NK-92 (cell line): ENCODE measurements around the gene CFAP299.

Experiments used
- DNase-seq: peaks from one replicate; lab custom pipeline; 2025; ENCODE audit not compliant: unreplicated experiment; lab: John Stamatoyannopoulos, UW

CFAP299 gene

GRCh38 chr4:80911458-80911857 lies 575.9 kb downstream of the CFAP299 start:
- no peak for DNase-seq

GRCh38 chr4:80912350-80912749 lies 576.8 kb downstream of the CFAP299 start:
- DNase-seq, result no peak

- DNase-seq, result no peak
These were observed 577.9 kb downstream of the CFAP299 start for GRCh38 chr4:80913381-80913780.

GRCh38 chr4:80916770-80917169 lies 581.2 kb downstream of the CFAP299 start:
- DNase-seq, result no peak

- DNase-seq, result no peak
These were observed 582.5 kb downstream of the CFAP299 start for GRCh38 chr4:80918004-80918403.

- DNase-seq, result no peak
These were observed 585.9 kb downstream of the CFAP299 start for GRCh38 chr4:80921441-80921840.

- DNase-seq, result no peak
These were observed 587.4 kb downstream of the CFAP299 start for GRCh38 chr4:80922941-80923340.

GRCh38 chr4:80925293-80925692 lies 589.8 kb downstream of the CFAP299 start:
- no peak for DNase-seq

- no peak for DNase-seq
These were observed 590.9 kb downstream of the CFAP299 start for GRCh38 chr4:80926446-80926845.

- DNase-seq, result no peak
These were observed 591.4 kb downstream of the CFAP299 start for GRCh38 chr4:80926891-80927290.

- DNase-seq, result no peak
These were observed 591.9 kb downstream of the CFAP299 start for GRCh38 chr4:80927420-80927819.

- DNase-seq, result no peak
These were observed 596.1 kb downstream of the CFAP299 start for GRCh38 chr4:80931631-80932081.

- no peak for DNase-seq
These were observed 612.6 kb downstream of the CFAP299 start for GRCh38 chr4:80948141-80948540.

- no peak for DNase-seq
These were observed 613.5 kb downstream of the CFAP299 start for GRCh38 chr4:80948995-80949394.

GRCh38 chr4:80956421-80956820 lies 620.9 kb downstream of the CFAP299 start:
- no peak for DNase-seq

GRCh38 chr4:80963051-80963450 lies 627.5 kb downstream of the CFAP299 start:
- no peak for DNase-seq

- DNase-seq, result no peak
These were observed 631.8 kb downstream of the CFAP299 start for GRCh38 chr4:80967346-80967745.

- no peak for DNase-seq
These were observed 644.7 kb downstream of the CFAP299 start for GRCh38 chr4:80980239-80980638.

GRCh38 chr4:80986011-80986410 lies 650.5 kb downstream of the CFAP299 start:
- DNase-seq, result no peak

- DNase-seq, result no peak
These were observed 654.5 kb downstream of the CFAP299 start for GRCh38 chr4:80989921-80990544.

- no peak for DNase-seq
These were observed 655.3 kb downstream of the CFAP299 start for GRCh38 chr4:80990851-80991250.

- DNase-seq, result no peak
These were observed 664.4 kb downstream of the CFAP299 start for GRCh38 chr4:80999943-81000342.

GRCh38 chr4:81003597-81004111 lies 668.1 kb downstream of the CFAP299 start:
- DNase-seq, result no peak
